ENCODE measurements around the gene HOXA9. TPM values are rescaled to one million over a fixed set of nuclear protein-coding genes. Genes with fewer than 3 reads are reported as not detected.

Gene HOXA9
- polyA plus RNA-seq, 1 donor from 2014 or later, result not detected

DNA sequence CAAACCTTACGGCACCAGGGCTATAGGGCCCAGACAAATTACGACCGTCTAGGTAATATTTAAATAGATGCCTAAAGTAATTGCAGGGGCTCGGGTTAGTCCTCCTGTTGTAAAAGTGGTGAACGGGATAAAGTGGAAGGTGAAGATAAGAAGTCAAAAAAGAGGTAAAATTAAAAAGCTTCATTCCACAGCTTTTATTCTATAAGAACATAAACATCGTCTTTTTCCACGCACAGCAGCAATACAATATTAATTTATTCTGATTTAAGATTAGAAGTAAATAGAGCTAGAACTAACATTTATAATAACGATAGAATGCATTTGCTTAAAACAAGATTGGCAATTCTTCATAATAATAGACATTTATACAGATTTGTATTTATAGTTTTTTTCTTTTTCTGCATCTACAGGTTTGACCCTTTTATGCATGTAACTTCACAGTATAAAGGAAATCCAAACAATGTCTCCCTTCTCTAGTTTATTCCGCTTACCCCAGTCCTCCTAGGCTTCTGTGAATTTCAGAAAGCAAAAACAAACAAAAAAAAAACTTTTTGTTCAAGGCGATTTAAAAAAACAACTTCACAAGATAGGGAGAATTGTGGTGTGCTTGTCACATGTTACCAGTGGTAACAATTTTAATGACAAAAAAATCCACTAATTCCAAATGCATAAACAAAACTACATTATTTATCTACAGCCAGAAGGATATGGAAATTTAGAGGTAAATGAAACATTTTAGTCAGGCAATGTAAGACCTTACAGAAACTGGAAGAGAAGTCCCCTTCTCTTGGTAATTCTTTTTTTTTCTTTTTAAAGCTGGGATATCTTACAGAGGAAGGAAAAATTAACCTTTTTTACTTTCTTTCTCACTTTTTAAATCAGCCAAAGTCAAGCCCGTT is 5.3 kb upstream of the HOXA9 start:
- Histone ChIP-seq H3K4me3 (ENCODE audit: low read length) (no peak overlapping the region), H3K9me2 (ENCODE audit: insufficient read depth, low read length) (no peaks in the 10 kb centered on the region), H2AFZ (ENCODE audit: low read depth, low read length) (no peak overlapping the region), H3K36me3 (ENCODE audit: insufficient read depth, low read length) (no peaks in the 10 kb centered on the region), H3K27ac (ENCODE audit: low read length) (no peak overlapping the region), H3F3A (ENCODE audit: insufficient read depth, low read length, poor library complexity, severe bottlenecking) (no peaks in the 10 kb centered on the region), H3K9me3 (ENCODE audit: low read length) (peaks cover 15% of the 10 kb centered on the region), H3K27me3 (ENCODE audit: insufficient read depth, low read depth, low read length) (peaks cover 100% of the 10 kb centered on the region), H3K9ac (ENCODE audit: low read length) (no peak overlapping the region), H4K20me1 (ENCODE audit: insufficient read depth) (no peaks in the 10 kb centered on the region), H3K4me2 (ENCODE audit: low read length) (no peak overlapping the region), H3K79me2 (replicated peaks; ENCODE audit: insufficient read depth, low read length) (no peaks in the 10 kb centered on the region)
- TF ChIP-seq, protein P1, sequence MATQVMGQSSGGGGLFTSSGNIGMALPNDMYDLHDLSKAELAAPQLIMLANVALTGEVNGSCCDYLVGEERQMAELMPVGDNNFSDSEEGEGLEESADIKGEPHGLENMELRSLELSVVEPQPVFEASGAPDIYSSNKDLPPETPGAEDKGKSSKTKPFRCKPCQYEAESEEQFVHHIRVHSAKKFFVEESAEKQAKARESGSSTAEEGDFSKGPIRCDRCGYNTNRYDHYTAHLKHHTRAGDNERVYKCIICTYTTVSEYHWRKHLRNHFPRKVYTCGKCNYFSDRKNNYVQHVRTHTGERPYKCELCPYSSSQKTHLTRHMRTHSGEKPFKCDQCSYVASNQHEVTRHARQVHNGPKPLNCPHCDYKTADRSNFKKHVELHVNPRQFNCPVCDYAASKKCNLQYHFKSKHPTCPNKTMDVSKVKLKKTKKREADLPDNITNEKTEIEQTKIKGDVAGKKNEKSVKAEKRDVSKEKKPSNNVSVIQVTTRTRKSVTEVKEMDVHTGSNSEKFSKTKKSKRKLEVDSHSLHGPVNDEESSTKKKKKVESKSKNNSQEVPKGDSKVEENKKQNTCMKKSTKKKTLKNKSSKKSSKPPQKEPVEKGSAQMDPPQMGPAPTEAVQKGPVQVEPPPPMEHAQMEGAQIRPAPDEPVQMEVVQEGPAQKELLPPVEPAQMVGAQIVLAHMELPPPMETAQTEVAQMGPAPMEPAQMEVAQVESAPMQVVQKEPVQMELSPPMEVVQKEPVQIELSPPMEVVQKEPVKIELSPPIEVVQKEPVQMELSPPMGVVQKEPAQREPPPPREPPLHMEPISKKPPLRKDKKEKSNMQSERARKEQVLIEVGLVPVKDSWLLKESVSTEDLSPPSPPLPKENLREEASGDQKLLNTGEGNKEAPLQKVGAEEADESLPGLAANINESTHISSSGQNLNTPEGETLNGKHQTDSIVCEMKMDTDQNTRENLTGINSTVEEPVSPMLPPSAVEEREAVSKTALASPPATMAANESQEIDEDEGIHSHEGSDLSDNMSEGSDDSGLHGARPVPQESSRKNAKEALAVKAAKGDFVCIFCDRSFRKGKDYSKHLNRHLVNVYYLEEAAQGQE (IDR thresholded peaks at IDR 0.05; ENCODE audit: borderline replicate concordance), result no peak
- TF ChIP-seq SMC3 (conservative IDR thresholded peaks at IDR 0.05; ENCODE audit: poor library complexity) (no peak), RAD21 (conservative IDR thresholded peaks at IDR 0.05) (no peak), EZH2 (IDR thresholded peaks at IDR 0.05; ENCODE audit: borderline replicate concordance, insufficient read depth, low read length, poor library complexity, severe bottlenecking) (no peak), MXI1 (conservative IDR thresholded peaks at IDR 0.05; ENCODE audit: poor library complexity, severe bottlenecking) (no peak), TAF1 (IDR thresholded peaks at IDR 0.05; ENCODE audit: low read depth) (no peak), EP300 (conservative IDR thresholded peaks at IDR 0.05; ENCODE audit: poor library complexity, severe bottlenecking) (no peak), POLR2AphosphoS5 (IDR thresholded peaks at IDR 0.05) (no peak)
- TF ChIP-seq, protein P2, sequence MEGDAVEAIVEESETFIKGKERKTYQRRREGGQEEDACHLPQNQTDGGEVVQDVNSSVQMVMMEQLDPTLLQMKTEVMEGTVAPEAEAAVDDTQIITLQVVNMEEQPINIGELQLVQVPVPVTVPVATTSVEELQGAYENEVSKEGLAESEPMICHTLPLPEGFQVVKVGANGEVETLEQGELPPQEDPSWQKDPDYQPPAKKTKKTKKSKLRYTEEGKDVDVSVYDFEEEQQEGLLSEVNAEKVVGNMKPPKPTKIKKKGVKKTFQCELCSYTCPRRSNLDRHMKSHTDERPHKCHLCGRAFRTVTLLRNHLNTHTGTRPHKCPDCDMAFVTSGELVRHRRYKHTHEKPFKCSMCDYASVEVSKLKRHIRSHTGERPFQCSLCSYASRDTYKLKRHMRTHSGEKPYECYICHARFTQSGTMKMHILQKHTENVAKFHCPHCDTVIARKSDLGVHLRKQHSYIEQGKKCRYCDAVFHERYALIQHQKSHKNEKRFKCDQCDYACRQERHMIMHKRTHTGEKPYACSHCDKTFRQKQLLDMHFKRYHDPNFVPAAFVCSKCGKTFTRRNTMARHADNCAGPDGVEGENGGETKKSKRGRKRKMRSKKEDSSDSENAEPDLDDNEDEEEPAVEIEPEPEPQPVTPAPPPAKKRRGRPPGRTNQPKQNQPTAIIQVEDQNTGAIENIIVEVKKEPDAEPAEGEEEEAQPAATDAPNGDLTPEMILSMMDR (IDR thresholded peaks at IDR 0.05; ENCODE audit: poor library complexity, severe bottlenecking), result no peak

DNA sequence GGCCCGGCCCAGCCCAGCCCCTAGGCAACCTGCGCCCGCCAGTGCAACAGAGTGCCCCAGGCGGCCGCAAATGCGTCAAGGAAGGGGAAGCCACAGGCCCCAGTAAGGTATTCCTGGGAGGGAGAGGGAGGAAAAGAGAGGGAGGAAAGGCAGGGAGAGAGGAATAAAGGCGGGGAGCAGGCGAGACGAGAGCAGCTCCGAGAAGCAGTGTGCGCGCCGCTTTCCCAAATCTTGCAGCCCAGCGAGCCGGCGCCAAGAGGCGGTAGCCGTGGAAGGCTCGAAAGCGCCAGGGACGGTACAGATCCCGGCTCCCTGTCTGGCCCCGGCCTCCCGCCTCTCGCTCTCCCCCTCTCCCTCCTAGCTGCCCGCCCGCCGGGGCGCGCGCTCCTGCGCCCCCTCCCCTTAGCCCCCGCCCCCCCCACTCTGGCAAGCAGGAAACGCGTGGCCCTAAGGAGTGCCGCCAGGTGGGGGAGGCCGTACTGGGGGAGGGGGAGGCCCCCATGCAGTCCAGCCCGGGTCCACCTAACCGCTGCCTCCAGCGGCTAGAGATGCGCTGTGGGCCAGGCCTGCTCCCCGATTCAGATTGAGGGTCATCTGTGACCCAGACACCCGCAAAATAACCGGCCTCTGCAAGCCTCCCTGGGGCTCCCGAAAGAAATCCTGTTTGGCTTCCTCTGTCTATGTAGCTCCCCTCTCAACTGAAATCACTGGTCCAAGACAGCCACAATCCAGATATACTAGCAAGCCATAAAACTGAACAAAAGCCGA is 4.5 kb upstream of the HOXA9 start:
- no peak for TF ChIP-seq RAD21 (conservative IDR thresholded peaks at IDR 0.05)
- no peak for TF ChIP-seq EP300 (conservative IDR thresholded peaks at IDR 0.05; ENCODE audit: poor library complexity, severe bottlenecking)
- no peak for TF ChIP-seq POLR2AphosphoS5 (IDR thresholded peaks at IDR 0.05)
- TF ChIP-seq MXI1 (conservative IDR thresholded peaks at IDR 0.05; ENCODE audit: poor library complexity, severe bottlenecking), result no peak
- TF ChIP-seq, protein P1 (IDR thresholded peaks at IDR 0.05; ENCODE audit: borderline replicate concordance), result no peak
- TF ChIP-seq, protein P2 (IDR thresholded peaks at IDR 0.05; ENCODE audit: poor library complexity, severe bottlenecking), result no peak
- no peak for TF ChIP-seq EZH2 (IDR thresholded peaks at IDR 0.05; ENCODE audit: borderline replicate concordance, insufficient read depth, low read length, poor library complexity, severe bottlenecking)
- peaks cover 100% of the 10 kb centered on the region for H3K27me3 ChIP-seq (ENCODE audit: insufficient read depth, low read depth, low read length)
- no peak overlapping the region for H3K9ac ChIP-seq (ENCODE audit: low read length)
- peaks cover 24% of the 10 kb centered on the region for H3K9me3 ChIP-seq (ENCODE audit: low read length)
- no peak overlapping the region for H2AFZ ChIP-seq (ENCODE audit: low read depth, low read length)
- H3K4me3 ChIP-seq (ENCODE audit: low read length), result peak overlapping the region; percentile 28
- no peak overlapping the region for H3K27ac ChIP-seq (ENCODE audit: low read length)
- H3K9me2 ChIP-seq (ENCODE audit: insufficient read depth, low read length), result no peaks in the 10 kb centered on the region
- H3K79me2 ChIP-seq (replicated peaks; ENCODE audit: insufficient read depth, low read length), result no peaks in the 10 kb centered on the region
- no peak overlapping the region for H3K4me2 ChIP-seq (ENCODE audit: low read length)
- no peaks in the 10 kb centered on the region for H3K36me3 ChIP-seq (ENCODE audit: insufficient read depth, low read length)
- no peaks in the 10 kb centered on the region for H3F3A ChIP-seq (ENCODE audit: insufficient read depth, low read length, poor library complexity, severe bottlenecking)
- no peaks in the 10 kb centered on the region for H4K20me1 ChIP-seq (ENCODE audit: insufficient read depth)

All from neural cell (in vitro differentiated cells).